ENCODE data around the gene IFNG.

IFNG gene

GRCh38 chr12:68113644-68114043, 45.9 kb downstream of the IFNG start:
- DNase-seq, result peak; percentile 14

- no peak for DNase-seq
Observed at GRCh38 chr12:68111995-68112394, 47.5 kb downstream of the IFNG start.

GRCh38 chr12:68109444-68110217, 49.9 kb downstream of the IFNG start:
- DNase-seq, result no peak

- DNase-seq, result no peak
Observed at GRCh38 chr12:68109001-68109400, 50.5 kb downstream of the IFNG start.

- DNase-seq, result no peak
Observed at GRCh38 chr12:68106660-68107059, 52.9 kb downstream of the IFNG start.

GRCh38 chr12:68106160-68106559, 53.4 kb downstream of the IFNG start:
- DNase-seq, result no peak
